ENCODE results near the gene EHMT2. TPM values are rescaled to one million over a fixed set of nuclear protein-coding genes. Genes with fewer than 3 reads are reported as not detected.

The EHMT2 gene
- total and polyA plus RNA-seq, 2 of the 8 experiments (the other 6 are each of a cell fraction or from before 2014, with no cell fraction given): 125 to 177 TPM

- TF ChIP-seq CTCF (IDR thresholded peaks at IDR 0.05; ENCODE audit: control extremely low read depth in 1 of 3, insufficient read depth in 1 of 3, low read depth in 1 of 3, low read length in 3 of 3): no peak
- no peak for TF ChIP-seq RBBP5 (IDR thresholded peaks at IDR 0.05; ENCODE audit: borderline replicate concordance, low read depth, low read length)
- no peak for TF ChIP-seq CBX8 (IDR thresholded peaks at IDR 0.05; ENCODE audit: borderline replicate concordance, low read depth, low read length)
- no peak for TF ChIP-seq FOSL1 (IDR thresholded peaks at IDR 0.05; ENCODE audit: insufficient read depth, low read depth, low read length)
- TF ChIP-seq NANOG (IDR thresholded peaks at IDR 0.05; ENCODE audit: insufficient read depth, low read depth, low read length, poor library complexity, severe bottlenecking): no peak
Measured at GRCh38 chr6:31860349-31860748, 37.1 kb downstream of the EHMT2 start (continued).

Data from H1 (cell line).